K562 (cell line): ENCODE data around the gene EPO. TPM values are rescaled to one million over a fixed set of nuclear protein-coding genes. Genes with fewer than 3 reads are reported as not detected.

Source experiments
- CREM ChIP-seq: IDR thresholded peaks from 2 replicates; pipeline ENCODE4 v1.6.1; 2014; ENCODE audit warnings: antibody characterized with exemption, low read depth
- CXXC5 ChIP-seq: fragments of 250-450 bp; sonication (Bioruptor Pico); IDR thresholded peaks from 2 replicates; pipeline ENCODE4 v1.8.0; 2022; ENCODE audit warnings: inconsistent platforms, mild to moderate bottlenecking, moderate library complexity
- KAT7 ChIP-seq: sonication (generic); formaldehyde crosslinking; IDR thresholded peaks from 2 replicates; pipeline ENCODE4 v1.8.0; 2022; ENCODE audit warnings: missing genetic modification reagents, mild to moderate bottlenecking, borderline replicate concordance
- L3MBTL2 ChIP-seq: fragments of 450-650 bp; IDR thresholded peaks from 2 replicates; pipeline ENCODE4 v1.6.1; 2016; ENCODE audit warnings: mild to moderate bottlenecking, moderate library complexity
- RBM25 ChIP-seq: fragments of 200-400 bp; formaldehyde crosslinking; IDR thresholded peaks from 2 replicates; pipeline ENCODE4 v1.6.1; 2018; ENCODE audit warnings: low read length, low read depth, moderate library complexity; ENCODE audit not compliant: severe bottlenecking
- TAF9B ChIP-seq: fragments of 450-650 bp; IDR thresholded peaks from 2 replicates; pipeline ENCODE4 v1.6.1; 2018; ENCODE audit warnings: mild to moderate bottlenecking; ENCODE audit not compliant: partially characterized antibody
- ZNF384 ChIP-seq: IDR thresholded peaks from 2 replicates; pipeline ENCODE4 v1.6.1; 2012; ENCODE audit warnings: low read depth, low read length, improper control_type of control experiment
- ZSCAN32 ChIP-seq: fragments of 450-650 bp; formaldehyde crosslinking; IDR thresholded peaks from 2 replicates; pipeline ENCODE4 v1.4.0; 2020; ENCODE audit warnings: mild to moderate bottlenecking, moderate library complexity
- polyA plus RNA-seq, 8 experiments: library from polyadenylated mRNA; depleted of rRNA in 4 of 8; stranded (reverse) in 5 of 8; unstranded in 3 of 8; fragments of >200 nt; fragmentation: Nextera tagmentation in 2 of 8; fragmentation: Illumina TruSeq in 1 of 8; extraction: Ambion mirVana in 2 of 8; extraction: Trizol in 1 of 8; gene quantifications; 2 replicates each; pipeline versions ENCODE4 v1.2.1 to v1.2.3, GENCODE V29; 2011 to 2014; ENCODE audit warnings: inconsistent platforms in 1 of 8, missing spikeins in 1 of 8
- total RNA-seq, 7 experiments: library from RNA; depleted of rRNA in 6 of 7; stranded (reverse); fragments of >200 nt in 6 of 7; fragmentation: Illumina TruSeq in 2 of 7; extraction: Trizol in 2 of 7; gene quantifications; 2 replicates each; pipeline versions ENCODE4 v1.2.1 to v1.2.3, GENCODE V29; 2011 to 2021; ENCODE audit warnings: low replicate concordance in 1 of 7
- TF ChIP-seq, protein P1 (sequence below), 2 experiments: fragments of 450-650 bp; IDR thresholded peaks; 2 replicates each; pipeline ENCODE4 v1.6.1; 2016; ENCODE audit warnings: mild to moderate bottlenecking in 2 of 2, borderline replicate concordance in 1 of 2, low read depth in 1 of 2, moderate library complexity in 1 of 2
- TF ChIP-seq, protein P2 (sequence below): fragments of 250-450 bp; sonication (Bioruptor Pico); IDR thresholded peaks from 2 replicates; pipeline ENCODE4 v1.9.0; 2021; ENCODE audit warnings: mild to moderate bottlenecking, inconsistent platforms
- TF ChIP-seq, protein P3 (sequence below), 2 experiments: fragments of 450-650 bp; conservative IDR thresholded peaks; 2 replicates each; pipeline ENCODE4 v1.6.1; 2017; ENCODE audit warnings: mild to moderate bottlenecking in 2 of 2, moderate library complexity in 2 of 2
- TF ChIP-seq, protein P4 (sequence below): fragments of 450-650 bp; IDR thresholded peaks from 2 replicates; pipeline ENCODE4 v1.6.1; 2016; ENCODE audit warnings: antibody characterized with exemption
- TF ChIP-seq, protein P5 (sequence below): fragments of 250-450 bp; sonication (Bioruptor Pico); IDR thresholded peaks from 2 replicates; pipeline ENCODE4 v1.8.0; 2022; ENCODE audit warnings: moderate library complexity, mild to moderate bottlenecking, inconsistent platforms

The EPO gene
- total and polyA plus RNA-seq, 9 of the 15 experiments (the other 6 are each of a cell fraction or from before 2014, with no cell fraction given), result 0.06 to 0.41 (median 0.07) TPM; not detected in 6

DNA sequence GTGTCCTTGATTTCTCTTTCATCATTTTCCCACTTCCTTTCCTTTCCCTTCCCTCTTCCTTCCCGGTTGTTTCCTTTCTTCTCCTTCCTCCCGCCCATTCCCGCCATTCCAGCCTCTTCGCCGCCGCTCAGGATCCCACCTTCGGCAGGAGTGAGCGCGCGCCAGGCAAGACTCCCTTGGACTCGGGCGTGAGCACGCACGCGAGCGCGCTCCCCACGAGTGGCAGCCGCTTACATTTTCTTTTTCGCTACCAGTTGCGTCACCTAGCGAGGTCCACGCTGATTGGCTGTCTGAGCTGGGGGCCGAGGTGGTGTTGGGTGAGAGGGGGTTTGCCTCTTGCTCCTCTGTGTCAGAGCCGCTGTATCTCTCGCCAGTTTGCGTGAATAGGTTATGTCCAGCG, 24.9 kb downstream of the EPO start (continued):
- TF ChIP-seq, protein P1, sequence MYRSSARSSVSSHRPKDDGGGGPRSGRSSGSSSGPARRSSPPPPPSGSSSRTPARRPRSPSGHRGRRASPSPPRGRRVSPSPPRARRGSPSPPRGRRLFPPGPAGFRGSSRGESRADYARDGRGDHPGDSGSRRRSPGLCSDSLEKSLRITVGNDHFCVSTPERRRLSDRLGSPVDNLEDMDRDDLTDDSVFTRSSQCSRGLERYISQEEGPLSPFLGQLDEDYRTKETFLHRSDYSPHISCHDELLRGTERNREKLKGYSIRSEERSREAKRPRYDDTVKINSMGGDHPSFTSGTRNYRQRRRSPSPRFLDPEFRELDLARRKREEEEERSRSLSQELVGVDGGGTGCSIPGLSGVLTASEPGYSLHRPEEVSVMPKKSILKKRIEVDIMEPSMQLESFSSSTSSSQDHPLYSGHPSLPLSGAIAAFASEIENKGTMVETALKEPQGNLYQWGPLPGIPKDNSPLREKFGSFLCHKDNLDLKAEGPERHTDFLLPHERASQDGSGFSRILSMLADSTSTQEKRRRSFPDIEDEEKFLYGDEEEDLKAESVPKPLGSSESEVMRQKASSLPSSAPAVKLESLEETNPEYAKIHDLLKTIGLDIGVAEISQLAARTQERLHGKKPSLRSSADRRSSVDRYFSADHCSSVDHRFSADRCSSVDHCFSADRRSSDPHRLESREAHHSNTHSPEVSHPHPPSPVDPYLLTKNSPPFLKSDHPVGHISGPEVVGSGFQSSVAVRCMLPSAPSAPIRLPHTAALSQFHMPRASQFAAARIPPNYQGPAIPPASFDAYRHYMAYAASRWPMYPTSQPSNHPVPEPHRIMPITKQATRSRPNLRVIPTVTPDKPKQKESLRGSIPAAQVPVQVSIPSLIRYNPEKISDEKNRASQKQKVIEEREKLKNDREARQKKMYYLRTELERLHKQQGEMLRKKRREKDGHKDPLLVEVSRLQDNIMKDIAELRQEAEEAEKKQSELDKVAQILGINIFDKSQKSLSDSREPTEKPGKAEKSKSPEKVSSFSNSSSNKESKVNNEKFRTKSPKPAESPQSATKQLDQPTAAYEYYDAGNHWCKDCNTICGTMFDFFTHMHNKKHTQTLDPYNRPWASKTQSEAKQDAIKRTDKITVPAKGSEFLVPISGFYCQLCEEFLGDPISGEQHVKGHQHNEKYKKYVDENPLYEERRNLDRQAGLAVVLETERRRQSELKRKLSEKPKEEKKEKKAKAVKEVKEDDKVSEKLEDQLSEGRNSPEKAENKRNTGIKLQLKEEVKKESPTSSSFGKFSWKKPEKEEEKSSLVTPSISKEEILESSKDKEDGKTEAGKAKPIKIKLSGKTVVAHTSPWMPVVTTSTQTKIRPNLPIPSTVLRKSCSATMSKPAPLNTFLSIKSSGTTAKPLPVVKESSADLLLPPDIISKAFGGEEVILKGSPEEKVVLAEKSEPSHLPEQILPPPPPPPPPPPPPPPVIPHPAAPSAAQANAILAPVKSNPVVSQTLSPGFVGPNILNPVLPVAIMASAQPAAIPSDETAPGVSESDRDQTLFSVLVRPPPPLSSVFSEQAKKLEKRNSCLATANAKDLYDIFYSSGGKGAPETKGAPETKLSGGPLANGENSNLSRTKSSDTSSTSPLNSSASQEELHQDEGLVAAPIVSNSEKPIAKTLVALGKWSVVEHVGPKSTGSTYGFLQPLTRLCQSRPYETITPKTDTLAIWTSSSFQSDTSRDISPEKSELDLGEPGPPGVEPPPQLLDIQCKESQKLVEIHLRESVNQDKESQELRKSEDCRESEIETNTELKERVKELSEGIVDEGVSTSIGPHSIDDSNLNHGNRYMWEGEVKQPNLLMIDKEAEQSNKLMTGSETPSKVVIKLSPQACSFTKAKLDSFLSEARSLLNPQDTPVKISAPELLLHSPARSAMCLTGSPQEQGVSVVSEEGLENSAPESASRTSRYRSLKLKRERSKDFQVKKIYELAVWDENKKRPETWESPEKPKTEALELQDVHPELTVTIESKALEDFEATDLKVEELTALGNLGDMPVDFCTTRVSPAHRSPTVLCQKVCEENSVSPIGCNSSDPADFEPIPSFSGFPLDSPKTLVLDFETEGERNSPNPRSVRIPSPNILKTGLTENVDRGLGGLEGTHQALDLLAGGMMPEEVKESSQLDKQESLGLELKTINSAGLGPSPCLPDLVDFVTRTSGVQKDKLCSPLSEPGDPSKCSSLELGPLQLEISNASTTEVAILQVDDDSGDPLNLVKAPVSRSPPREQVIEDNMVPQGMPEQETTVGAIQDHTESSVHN (IDR thresholded peaks at IDR 0.05; ENCODE audit: borderline replicate concordance in 1 of 2, low read depth in 1 of 2), result no peak
- TF ChIP-seq CXXC5 (CRISPR knock-in tag), result peak; percentile 18; the same call in 1 of the 2 replicates
- TF ChIP-seq CREM, result peak; percentile 34; the same call in 1 of the 2 replicates
- TF ChIP-seq TAF9B, result no peak
- TF ChIP-seq, protein P2, sequence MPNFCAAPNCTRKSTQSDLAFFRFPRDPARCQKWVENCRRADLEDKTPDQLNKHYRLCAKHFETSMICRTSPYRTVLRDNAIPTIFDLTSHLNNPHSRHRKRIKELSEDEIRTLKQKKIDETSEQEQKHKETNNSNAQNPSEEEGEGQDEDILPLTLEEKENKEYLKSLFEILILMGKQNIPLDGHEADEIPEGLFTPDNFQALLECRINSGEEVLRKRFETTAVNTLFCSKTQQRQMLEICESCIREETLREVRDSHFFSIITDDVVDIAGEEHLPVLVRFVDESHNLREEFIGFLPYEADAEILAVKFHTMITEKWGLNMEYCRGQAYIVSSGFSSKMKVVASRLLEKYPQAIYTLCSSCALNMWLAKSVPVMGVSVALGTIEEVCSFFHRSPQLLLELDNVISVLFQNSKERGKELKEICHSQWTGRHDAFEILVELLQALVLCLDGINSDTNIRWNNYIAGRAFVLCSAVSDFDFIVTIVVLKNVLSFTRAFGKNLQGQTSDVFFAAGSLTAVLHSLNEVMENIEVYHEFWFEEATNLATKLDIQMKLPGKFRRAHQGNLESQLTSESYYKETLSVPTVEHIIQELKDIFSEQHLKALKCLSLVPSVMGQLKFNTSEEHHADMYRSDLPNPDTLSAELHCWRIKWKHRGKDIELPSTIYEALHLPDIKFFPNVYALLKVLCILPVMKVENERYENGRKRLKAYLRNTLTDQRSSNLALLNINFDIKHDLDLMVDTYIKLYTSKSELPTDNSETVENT (CRISPR knock-in tag), result no peak
- no peak for TF ChIP-seq KAT7
- TF ChIP-seq, protein P3, sequence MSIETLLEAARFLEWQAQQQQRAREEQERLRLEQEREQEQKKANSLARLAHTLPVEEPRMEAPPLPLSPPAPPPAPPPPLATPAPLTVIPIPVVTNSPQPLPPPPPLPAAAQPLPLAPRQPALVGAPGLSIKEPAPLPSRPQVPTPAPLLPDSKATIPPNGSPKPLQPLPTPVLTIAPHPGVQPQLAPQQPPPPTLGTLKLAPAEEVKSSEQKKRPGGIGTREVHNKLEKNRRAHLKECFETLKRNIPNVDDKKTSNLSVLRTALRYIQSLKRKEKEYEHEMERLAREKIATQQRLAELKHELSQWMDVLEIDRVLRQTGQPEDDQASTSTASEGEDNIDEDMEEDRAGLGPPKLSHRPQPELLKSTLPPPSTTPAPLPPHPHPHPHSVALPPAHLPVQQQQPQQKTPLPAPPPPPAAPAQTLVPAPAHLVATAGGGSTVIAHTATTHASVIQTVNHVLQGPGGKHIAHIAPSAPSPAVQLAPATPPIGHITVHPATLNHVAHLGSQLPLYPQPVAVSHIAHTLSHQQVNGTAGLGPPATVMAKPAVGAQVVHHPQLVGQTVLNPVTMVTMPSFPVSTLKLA (conservative IDR thresholded peaks at IDR 0.05), result no peak
- no peak for TF ChIP-seq ZNF384
- peak; percentile 26; the same call in 1 of the 2 replicates for TF ChIP-seq L3MBTL2
- TF ChIP-seq, protein P4, sequence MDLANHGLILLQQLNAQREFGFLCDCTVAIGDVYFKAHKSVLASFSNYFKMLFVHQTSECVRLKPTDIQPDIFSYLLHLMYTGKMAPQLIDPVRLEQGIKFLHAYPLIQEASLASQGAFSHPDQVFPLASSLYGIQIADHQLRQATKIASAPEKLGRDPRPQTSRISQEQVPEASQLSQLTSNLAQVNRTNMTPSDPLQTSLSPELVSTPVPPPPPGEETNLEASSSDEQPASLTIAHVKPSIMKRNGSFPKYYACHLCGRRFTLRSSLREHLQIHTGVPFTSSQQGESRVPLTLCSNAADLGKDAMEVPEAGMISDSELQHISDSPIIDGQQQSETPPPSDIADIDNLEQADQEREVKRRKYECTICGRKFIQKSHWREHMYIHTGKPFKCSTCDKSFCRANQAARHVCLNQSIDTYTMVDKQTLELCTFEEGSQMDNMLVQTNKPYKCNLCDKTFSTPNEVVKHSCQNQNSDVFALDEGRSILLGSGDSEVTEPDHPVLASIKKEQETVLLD, result peak; percentile 69
- TF ChIP-seq ZSCAN32 (CRISPR knock-in tag), result no peak
- TF ChIP-seq, protein P5, sequence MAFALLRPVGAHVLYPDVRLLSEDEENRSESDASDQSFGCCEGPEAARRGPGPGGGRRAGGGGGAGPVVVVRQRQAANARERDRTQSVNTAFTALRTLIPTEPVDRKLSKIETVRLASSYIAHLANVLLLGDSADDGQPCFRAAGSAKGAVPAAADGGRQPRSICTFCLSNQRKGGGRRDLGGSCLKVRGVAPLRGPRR, result no peak
- TF ChIP-seq RBM25, result no peak
